Kidney (tissue), 14 donors: ENCODE results near the gene APOO. TPM values are rescaled to one million over a fixed set of nuclear protein-coding genes. Genes with fewer than 3 reads are reported as not detected.

ENCODE experiments used
- DNase-seq, 5 donors: peaks; one replicate each; pipeline ENCODE4 v3.0.0-alpha.2; 2013 to 2020
- FAIRE-seq: peaks from 2 replicates; lab custom pipeline; 2012; peaks lifted over from hg19 to GRCh38; lab: Jason Lieb, UNC
- H3K27ac ChIP-seq, 2 donors: one replicate each; pipeline ENCODE4 v1.7.0; 2013; ENCODE audit warnings: low read depth in 2 of 2, low read length in 2 of 2, inconsistent platforms in 1 of 2
- H3K27me3 ChIP-seq: one replicate; pipeline ENCODE4 v1.7.1; 2013; ENCODE audit warnings: low read length, inconsistent platforms; ENCODE audit not compliant: control insufficient read depth, insufficient read depth
- H3K36me3 ChIP-seq, 3 donors: one replicate each; pipeline versions ENCODE4 v1.7.0 to v1.7.1; 2013; ENCODE audit warnings: low read length in 3 of 3, control low read depth in 1 of 3, inconsistent platforms in 1 of 3; ENCODE audit not compliant: insufficient read depth in 3 of 3, control insufficient read depth in 2 of 3
- H3K4me1 ChIP-seq, 3 donors: one replicate each; pipeline versions ENCODE4 v1.7.0 to v1.7.1; 2013; ENCODE audit warnings: low read length in 3 of 3, inconsistent platforms in 1 of 3, low read depth in 1 of 3; ENCODE audit not compliant: control insufficient read depth in 2 of 3, insufficient read depth in 2 of 3
- H3K4me3 ChIP-seq, 3 donors: one replicate each; pipeline versions ENCODE4 v1.7.0 to v1.8.1; 2013; ENCODE audit warnings: low read length in 3 of 3, control low read depth in 1 of 3, inconsistent platforms in 1 of 3
- H3K9ac ChIP-seq, 3 donors: one replicate each; pipeline versions ENCODE4 v1.7.0 to v1.7.1; 2013; ENCODE audit warnings: low read length in 3 of 3, control low read depth in 1 of 3, inconsistent platforms in 1 of 3
- H3K9me3 ChIP-seq, 3 donors: one replicate each; pipeline versions ENCODE4 v1.7.0 to v1.7.1; 2013; ENCODE audit warnings: low read length in 3 of 3, control low read depth in 1 of 3, inconsistent platforms in 1 of 3; ENCODE audit not compliant: control insufficient read depth in 2 of 3, insufficient read depth in 1 of 3
- intact Hi-C: fragments of 100-400 bp; cut with DNase I; formaldehyde crosslinking; loops from one replicate; pipeline ENCODE4 v1.11.1; 2022
- polyA plus RNA-seq: library from polyadenylated mRNA; stranded (reverse); fragments of 350-450 nt; fragmentation: Illumina TruSeq; extraction: RNeasy Lipid Tissue Mini Kit (QIAGEN cat#74804); gene quantifications from one replicate; pipeline ENCODE4 v1.2.3, GENCODE V29; 2014; ENCODE audit warnings: low read depth, low replicate concordance; ENCODE audit not compliant: insufficient read depth
- total RNA-seq: library from RNA; stranded (reverse); fragmentation: NEBNext Ultra II Directional; extraction: Animal tissue kit (Norgen Biotek cat#: 25700); gene quantifications from one replicate; pipeline ENCODE4 v1.2.1, GENCODE V29; 2021
- TF ChIP-seq, protein P1 (sequence below): IDR thresholded peaks from 3 replicates; pipeline ENCODE4 v1.5.1; 2012; ENCODE audit warnings: mild to moderate bottlenecking, moderate library complexity, borderline replicate concordance; ENCODE audit not compliant: insufficient read depth; ENCODE audit errors: extremely low read depth
- donor health status: control.
- donor health status: control.
- donor health status: control.
- donor health status: control.
- donor health status: control.
- donor health status: DM: yes; HTN: yes; CAD: no.
- donor health status: Normal renal cell carcinoma (clear cell type).

The APOO gene
- total and polyA plus RNA-seq, 2 donors from 2014 or later: 30.4 to 110 TPM

DNA sequence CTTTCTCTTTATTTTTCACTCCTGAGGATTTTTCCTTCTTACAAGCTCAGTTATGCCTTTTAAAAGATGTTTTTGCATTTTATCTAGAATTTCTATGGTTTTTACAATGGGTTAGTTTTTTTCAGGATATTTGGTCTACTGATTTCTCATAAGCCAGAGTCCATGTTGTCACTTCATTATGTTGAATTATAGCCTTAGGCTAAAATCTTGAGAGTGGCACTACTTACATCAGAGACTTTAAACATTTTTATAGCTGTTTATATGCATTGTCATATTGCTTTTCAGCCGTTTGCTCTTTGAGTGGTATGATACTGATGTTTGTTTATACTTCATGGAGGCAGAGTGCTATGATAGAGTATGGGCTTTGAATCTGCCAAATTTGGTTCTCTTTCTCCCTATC lies 36.5 kb upstream of the APOO start:
- no peak overlapping the region for H3K27ac ChIP-seq
- H3K4me3 ChIP-seq: no peak overlapping the region
- intact Hi-C loops: no loop called here
- no peak for FAIRE-seq
- no peaks in the 10 kb centered on the region for H3K36me3 ChIP-seq
- no peak overlapping the region for H3K9ac ChIP-seq
- H3K27me3 ChIP-seq: no peaks in the 10 kb centered on the region
- TF ChIP-seq, protein P1, sequence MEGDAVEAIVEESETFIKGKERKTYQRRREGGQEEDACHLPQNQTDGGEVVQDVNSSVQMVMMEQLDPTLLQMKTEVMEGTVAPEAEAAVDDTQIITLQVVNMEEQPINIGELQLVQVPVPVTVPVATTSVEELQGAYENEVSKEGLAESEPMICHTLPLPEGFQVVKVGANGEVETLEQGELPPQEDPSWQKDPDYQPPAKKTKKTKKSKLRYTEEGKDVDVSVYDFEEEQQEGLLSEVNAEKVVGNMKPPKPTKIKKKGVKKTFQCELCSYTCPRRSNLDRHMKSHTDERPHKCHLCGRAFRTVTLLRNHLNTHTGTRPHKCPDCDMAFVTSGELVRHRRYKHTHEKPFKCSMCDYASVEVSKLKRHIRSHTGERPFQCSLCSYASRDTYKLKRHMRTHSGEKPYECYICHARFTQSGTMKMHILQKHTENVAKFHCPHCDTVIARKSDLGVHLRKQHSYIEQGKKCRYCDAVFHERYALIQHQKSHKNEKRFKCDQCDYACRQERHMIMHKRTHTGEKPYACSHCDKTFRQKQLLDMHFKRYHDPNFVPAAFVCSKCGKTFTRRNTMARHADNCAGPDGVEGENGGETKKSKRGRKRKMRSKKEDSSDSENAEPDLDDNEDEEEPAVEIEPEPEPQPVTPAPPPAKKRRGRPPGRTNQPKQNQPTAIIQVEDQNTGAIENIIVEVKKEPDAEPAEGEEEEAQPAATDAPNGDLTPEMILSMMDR: no peak
- H3K4me1 ChIP-seq: no peaks in the 10 kb centered on the region
- DNase-seq: no peak
- no peaks in the 10 kb centered on the region for H3K9me3 ChIP-seq

DNA sequence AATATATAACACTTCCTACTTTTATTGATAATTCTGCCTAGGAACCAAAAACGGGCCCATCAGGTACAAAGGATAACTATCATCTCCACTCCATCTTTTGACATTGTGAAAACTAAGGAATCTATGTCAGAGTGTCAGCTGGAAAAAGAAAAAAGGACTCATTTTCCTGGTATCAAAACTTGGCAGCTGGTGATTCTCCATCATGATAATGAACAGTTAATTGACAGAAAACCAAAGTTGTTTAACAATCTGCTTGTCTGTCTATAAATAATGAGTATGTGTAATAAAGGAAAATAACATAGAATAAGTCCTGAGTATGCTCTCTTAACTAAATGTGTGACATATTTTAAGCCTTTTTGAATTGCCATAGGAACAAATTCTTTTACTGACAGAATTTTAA lies 31.5 kb upstream of the APOO start:
- DNase-seq: no peak
- intact Hi-C loops: no loop called here

DNA sequence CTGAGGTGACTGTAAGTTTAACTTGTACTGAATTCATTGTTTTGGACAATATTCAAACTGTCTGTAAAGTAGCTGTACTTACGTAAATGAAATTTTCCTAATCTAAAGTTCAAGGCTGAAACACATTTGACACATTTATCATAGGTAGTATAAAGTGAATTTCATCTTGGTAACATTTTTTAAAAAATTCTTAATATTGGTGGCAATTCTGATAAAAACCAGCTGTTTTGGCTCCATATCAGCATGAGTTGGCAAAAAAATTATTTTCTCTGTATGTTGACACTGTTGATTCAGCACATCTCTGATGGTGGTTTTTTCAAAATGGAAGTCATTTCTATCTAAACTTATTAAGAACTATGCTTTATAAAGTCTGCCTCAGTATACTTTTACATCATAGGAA lies 31.0 kb upstream of the APOO start:
- TF ChIP-seq, protein P1: no peak
- intact Hi-C loops: no loop called here

More for the DNA sequence above, 31.5 kb upstream of the APOO start:
- Histone ChIP-seq H3K36me3 (no peaks in the 10 kb centered on the region), H3K9ac (no peak overlapping the region), H3K27me3 (peaks cover 3% of the 10 kb centered on the region), H3K27ac (no peak overlapping the region), H3K9me3 (no peaks in the 10 kb centered on the region), H3K4me3 (no peak overlapping the region), H3K4me1 (no peaks in the 10 kb centered on the region)
- TF ChIP-seq, protein P1: no peak
- no peak for FAIRE-seq

DNA sequence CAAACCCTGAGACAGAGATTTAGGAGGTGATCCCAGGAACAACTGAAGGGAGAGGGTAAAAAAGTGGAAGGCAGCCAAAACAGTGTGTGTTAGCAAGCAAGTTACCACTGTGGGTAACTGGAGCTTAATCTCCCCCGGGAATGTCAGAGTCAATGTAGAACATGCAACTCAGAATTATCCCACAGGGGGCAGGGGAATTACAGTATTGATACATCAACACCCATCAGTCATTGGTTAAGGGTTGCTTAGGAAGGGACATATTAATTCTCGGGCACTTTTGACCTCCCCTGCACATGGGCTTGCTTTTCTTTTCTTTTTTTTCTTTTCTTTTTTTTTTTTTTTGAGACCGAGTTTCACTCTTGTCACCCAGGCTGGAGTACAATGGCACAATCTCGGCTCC lies 29.4 kb upstream of the APOO start:
- intact Hi-C loops: no loop called here
- no peak for FAIRE-seq
- H3K9me3 ChIP-seq: no peaks in the 10 kb centered on the region
- no peak for DNase-seq
- no peak overlapping the region for H3K4me3 ChIP-seq
- H3K27ac ChIP-seq: no peak overlapping the region
- no peaks in the 10 kb centered on the region for H3K36me3 ChIP-seq
- TF ChIP-seq, protein P1: no peak
- peaks cover 3% of the 10 kb centered on the region for H3K27me3 ChIP-seq
- H3K4me1 ChIP-seq: no peaks in the 10 kb centered on the region
- no peak overlapping the region for H3K9ac ChIP-seq

More for the DNA sequence above, 31.0 kb upstream of the APOO start:
- no peaks in the 10 kb centered on the region for H3K9me3 ChIP-seq
- DNase-seq (no peak), FAIRE-seq (no peak)
- H3K27me3 ChIP-seq: peaks cover 3% of the 10 kb centered on the region
- no peak overlapping the region for H3K4me3 ChIP-seq
- H3K4me1 ChIP-seq: no peaks in the 10 kb centered on the region
- H3K27ac ChIP-seq: no peak overlapping the region
- H3K9ac ChIP-seq: no peak overlapping the region
- no peaks in the 10 kb centered on the region for H3K36me3 ChIP-seq
